ENCODE results near the gene KLHL35.
A peak's percentile ranks its signal among the peaks of the same experiment; 100 is the strongest.
"Not testable (repeated sequence)": the region's sequence is repeated elsewhere in the genome, so short reads cannot be mapped to it uniquely, and the experiment has no call there.

Gene KLHL35

GRCh38 chr11:75423721-75424120 lies 9.3 kb downstream of the KLHL35 start:
- no peak for DNase-seq (ENCODE audit: low read depth)

- no peak for DNase-seq (ENCODE audit: low read depth)
These were observed 10.5 kb downstream of the KLHL35 start for GRCh38 chr11:75422248-75423231.

GRCh38 chr11:75421902-75422247 lies 11.1 kb downstream of the KLHL35 start:
- DNase-seq (ENCODE audit: low read depth): no peak

GRCh38 chr11:75421035-75421602 lies 11.9 kb downstream of the KLHL35 start:
- no peak for DNase-seq (ENCODE audit: low read depth)

- no peak for DNase-seq (ENCODE audit: low read depth)
These were observed 12.6 kb downstream of the KLHL35 start for GRCh38 chr11:75420224-75421034.

- no peak for DNase-seq (ENCODE audit: low read depth)
These were observed 19.1 kb downstream of the KLHL35 start for GRCh38 chr11:75413864-75414263.

GRCh38 chr11:75413146-75413545 lies 19.9 kb downstream of the KLHL35 start:
- DNase-seq (ENCODE audit: low read depth): not testable (repeated sequence)

GRCh38 chr11:75409971-75410370 lies 23.0 kb downstream of the KLHL35 start:
- not testable (repeated sequence) for DNase-seq (ENCODE audit: low read depth)

- no peak for DNase-seq (ENCODE audit: low read depth)
These were observed 24.1 kb downstream of the KLHL35 start for GRCh38 chr11:75408957-75409219.

- no peak for DNase-seq (ENCODE audit: low read depth)
These were observed 26.6 kb downstream of the KLHL35 start for GRCh38 chr11:75406338-75406777.

- DNase-seq (ENCODE audit: low read depth): no peak
These were observed 28.9 kb downstream of the KLHL35 start for GRCh38 chr11:75403983-75404658.

GRCh38 chr11:75403037-75403436 lies 30.0 kb downstream of the KLHL35 start:
- DNase-seq (ENCODE audit: low read depth): no peak

GRCh38 chr11:75402002-75402773 lies 30.8 kb downstream of the KLHL35 start:
- no peak for DNase-seq (ENCODE audit: low read depth)

GRCh38 chr11:75400146-75400865 lies 32.7 kb downstream of the KLHL35 start:
- no peak for DNase-seq (ENCODE audit: low read depth)

- peak; percentile 60 for DNase-seq (ENCODE audit: low read depth)
These were observed 33.5 kb downstream of the KLHL35 start, which contains the start of gene RPS3 for GRCh38 chr11:75399344-75400145. Gene RPS3 (plus strand): TSS chr11:75399518. CDS start chr11:75399548, 30 bp downstream.

GRCh38 chr11:75398906-75399305 lies 34.1 kb downstream of the KLHL35 start:
- no peak for DNase-seq (ENCODE audit: low read depth)

- no peak for DNase-seq (ENCODE audit: low read depth)
These were observed 38.7 kb downstream of the KLHL35 start for GRCh38 chr11:75394085-75394840.

- no peak for DNase-seq (ENCODE audit: low read depth)
These were observed 43.1 kb downstream of the KLHL35 start for GRCh38 chr11:75389925-75390324.

GRCh38 chr11:75389276-75389605 lies 43.8 kb downstream of the KLHL35 start:
- DNase-seq (ENCODE audit: low read depth): no peak

All from GM04503 (cell line).